ENCODE data around the gene EIPR1. TPM values are rescaled to one million over a fixed set of nuclear protein-coding genes. Genes with fewer than 3 reads are reported as not detected.

EIPR1 gene
- total and polyA plus RNA-seq, 2 donors, result 21.3 to 31.9 TPM

DNA sequence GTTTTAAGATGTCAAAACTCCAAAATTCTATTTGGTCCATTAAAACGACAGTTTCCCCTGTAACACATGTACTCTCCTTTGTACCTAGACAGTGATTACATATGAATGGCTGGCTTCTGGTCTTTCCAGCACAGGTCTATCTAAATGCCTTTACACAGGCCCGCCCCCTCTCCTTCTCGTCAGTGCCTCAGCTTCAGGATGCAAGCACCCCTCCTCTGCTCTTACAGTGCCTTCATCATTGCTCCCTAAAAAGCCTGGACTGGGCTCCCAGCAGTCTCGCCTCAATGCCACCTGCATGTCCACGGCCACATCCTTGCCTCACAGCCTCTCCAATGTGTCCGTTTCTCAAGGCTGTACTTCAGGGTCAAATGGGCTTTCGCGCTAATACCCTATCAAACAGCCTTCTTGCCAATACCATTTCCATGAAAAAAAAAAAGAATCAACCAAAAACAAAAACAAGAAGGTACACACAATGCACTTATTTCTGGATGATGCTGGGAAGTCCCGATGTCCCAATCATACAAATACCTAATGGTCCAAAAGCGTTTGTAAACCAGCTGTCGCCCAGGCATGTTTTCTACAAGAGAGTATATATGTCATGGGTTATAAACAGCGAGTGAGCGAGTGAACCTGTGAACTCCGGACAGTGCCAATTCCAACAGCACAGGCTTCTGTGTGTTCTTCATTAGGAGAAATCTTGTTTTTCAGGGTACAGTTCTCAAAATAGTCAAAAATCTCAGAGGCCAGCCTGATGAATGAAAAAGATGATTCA is 77.2 kb downstream of the EIPR1 start:
- H3K27me3 ChIP-seq (ENCODE audit: control insufficient read depth in 2 of 2, insufficient read depth in 1 of 2, low read length in 1 of 2), result no peaks in the 10 kb centered on the region
- H3K9me3 ChIP-seq (ENCODE audit: control insufficient read depth in 2 of 2, insufficient read depth in 1 of 2, low read length in 1 of 2), result no peaks in the 10 kb centered on the region
- no peak overlapping the region for H3K27ac ChIP-seq (ENCODE audit: low read depth in 1 of 2, low read length in 1 of 2)
- DNase-seq (ENCODE audit: low read depth in 6 of 9, low spot score in 9 of 9), result no peak
- 97% methylated on average over 14 of the region's 14 CpGs for WGBS
- H3K4me3 ChIP-seq (ENCODE audit: low read length in 2 of 2), result no peak overlapping the region
- H3K36me3 ChIP-seq (ENCODE audit: control insufficient read depth in 2 of 2, insufficient read depth in 2 of 2, low read length in 1 of 2), result peaks cover 6 to 8% of the 10 kb centered on the region in 2 donors
- H3K4me1 ChIP-seq (ENCODE audit: control insufficient read depth in 2 of 2, insufficient read depth in 2 of 2, low read length in 2 of 2), result peaks cover 0 to 5% of the 10 kb centered on the region in 2 donors

DNA sequence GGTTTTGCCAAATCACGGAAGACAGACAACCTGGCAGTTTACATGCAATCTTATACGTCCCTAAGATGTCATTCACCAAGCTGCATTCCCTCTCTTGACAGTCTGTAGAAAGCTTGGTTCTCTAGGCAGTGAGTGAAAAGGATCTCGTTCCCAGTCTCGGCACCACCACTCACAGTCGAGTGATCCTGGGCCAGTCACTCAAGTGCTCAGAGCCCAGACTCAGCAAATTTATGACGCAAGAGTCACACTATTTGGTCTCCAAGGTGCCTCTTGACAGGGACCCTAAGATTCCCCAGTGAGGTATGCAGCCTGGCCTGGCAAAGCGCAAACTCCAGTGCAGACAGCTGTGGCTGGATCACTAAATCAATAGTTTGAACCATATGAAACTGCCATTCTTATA is 77.9 kb downstream of the EIPR1 start:
- Histone ChIP-seq H3K4me3 (ENCODE audit: low read length in 2 of 2) (no peak overlapping the region), H3K4me1 (ENCODE audit: control insufficient read depth in 2 of 2, insufficient read depth in 2 of 2, low read length in 2 of 2) (peaks cover 0 to 5% of the 10 kb centered on the region in 2 donors), H3K9me3 (ENCODE audit: control insufficient read depth in 2 of 2, insufficient read depth in 1 of 2, low read length in 1 of 2) (no peaks in the 10 kb centered on the region), H3K36me3 (ENCODE audit: control insufficient read depth in 2 of 2, insufficient read depth in 2 of 2, low read length in 1 of 2) (peaks cover 6 to 8% of the 10 kb centered on the region in 2 donors), H3K27ac (ENCODE audit: low read depth in 1 of 2, low read length in 1 of 2) (no peak overlapping the region), H3K27me3 (ENCODE audit: control insufficient read depth in 2 of 2, insufficient read depth in 1 of 2, low read length in 1 of 2) (no peaks in the 10 kb centered on the region)
- WGBS, result 96% methylated on average over 7 of the region's 7 CpGs
- no peak for DNase-seq (ENCODE audit: low read depth in 6 of 9, low spot score in 9 of 9)

DNA sequence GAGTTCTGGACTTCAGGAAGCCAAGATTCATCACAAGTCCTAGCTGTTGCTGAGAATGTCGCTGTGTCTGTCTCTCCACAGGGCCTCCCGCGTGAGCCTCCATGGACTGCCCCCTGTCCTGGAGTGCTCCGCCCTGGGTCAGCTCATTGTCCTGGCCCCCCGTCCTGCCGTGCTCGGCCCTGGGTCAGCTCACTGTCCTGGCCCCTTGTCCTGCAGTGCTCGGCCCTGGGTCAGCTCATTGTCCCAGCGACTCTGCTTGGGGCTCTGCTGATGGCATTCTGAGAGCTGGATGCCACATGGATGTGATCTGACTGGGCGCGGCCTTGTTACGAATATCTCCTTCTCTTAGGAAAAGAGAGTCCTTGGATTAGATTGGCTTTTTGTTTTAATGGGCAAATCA is 78.5 kb downstream of the EIPR1 start:
- no peaks in the 10 kb centered on the region for H3K9me3 ChIP-seq (ENCODE audit: control insufficient read depth in 2 of 2, insufficient read depth in 1 of 2, low read length in 1 of 2)
- H3K27ac ChIP-seq (ENCODE audit: low read depth in 1 of 2, low read length in 1 of 2), result no peak overlapping the region
- H3K36me3 ChIP-seq (ENCODE audit: control insufficient read depth in 2 of 2, insufficient read depth in 2 of 2, low read length in 1 of 2), result peaks cover 6 to 8% of the 10 kb centered on the region in 2 donors
- WGBS, result 98% methylated on average over 12 of the region's 12 CpGs
- no peaks in the 10 kb centered on the region for H3K27me3 ChIP-seq (ENCODE audit: control insufficient read depth in 2 of 2, insufficient read depth in 1 of 2, low read length in 1 of 2)
- DNase-seq (ENCODE audit: low read depth in 6 of 9, low spot score in 9 of 9), result no peak
- H3K4me3 ChIP-seq (ENCODE audit: low read length in 2 of 2), result no peak overlapping the region
- H3K4me1 ChIP-seq (ENCODE audit: control insufficient read depth in 2 of 2, insufficient read depth in 2 of 2, low read length in 2 of 2), result peaks cover 0 to 5% of the 10 kb centered on the region in 2 donors

DNA sequence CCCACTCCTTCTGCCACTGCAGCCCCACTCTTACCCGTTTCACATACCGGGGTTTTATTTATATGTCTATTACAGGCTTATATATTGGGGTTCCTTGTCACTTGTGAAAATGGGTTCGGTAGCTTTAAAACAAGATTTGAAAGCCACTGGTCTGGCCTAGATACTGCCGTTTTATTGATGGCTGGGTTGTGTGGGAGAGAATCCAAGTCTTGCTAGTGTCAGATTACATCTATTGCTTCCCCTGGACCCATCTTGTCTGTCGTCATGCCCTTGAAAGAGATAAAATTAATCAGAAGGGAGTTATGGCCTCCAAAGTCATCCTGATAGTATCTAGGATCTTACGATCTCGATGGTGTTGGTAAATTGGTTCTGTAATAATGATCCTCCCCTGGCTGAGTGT is 79.4 kb downstream of the EIPR1 start:
- Histone ChIP-seq H3K27me3 (ENCODE audit: control insufficient read depth in 2 of 2, insufficient read depth in 1 of 2, low read length in 1 of 2) (no peaks in the 10 kb centered on the region), H3K4me3 (ENCODE audit: low read length in 2 of 2) (no peak overlapping the region), H3K36me3 (ENCODE audit: control insufficient read depth in 2 of 2, insufficient read depth in 2 of 2, low read length in 1 of 2) (peaks cover 6 to 8% of the 10 kb centered on the region in 2 donors), H3K27ac (ENCODE audit: low read depth in 1 of 2, low read length in 1 of 2) (no peak overlapping the region), H3K9me3 (ENCODE audit: control insufficient read depth in 2 of 2, insufficient read depth in 1 of 2, low read length in 1 of 2) (no peaks in the 10 kb centered on the region), H3K4me1 (ENCODE audit: control insufficient read depth in 2 of 2, insufficient read depth in 2 of 2, low read length in 2 of 2) (peaks cover 0 to 2% of the 10 kb centered on the region in 2 donors)
- WGBS, result 98% methylated on average over 7 of the region's 7 CpGs
- no peak for DNase-seq (ENCODE audit: low read depth in 6 of 9, low spot score in 9 of 9)

DNA sequence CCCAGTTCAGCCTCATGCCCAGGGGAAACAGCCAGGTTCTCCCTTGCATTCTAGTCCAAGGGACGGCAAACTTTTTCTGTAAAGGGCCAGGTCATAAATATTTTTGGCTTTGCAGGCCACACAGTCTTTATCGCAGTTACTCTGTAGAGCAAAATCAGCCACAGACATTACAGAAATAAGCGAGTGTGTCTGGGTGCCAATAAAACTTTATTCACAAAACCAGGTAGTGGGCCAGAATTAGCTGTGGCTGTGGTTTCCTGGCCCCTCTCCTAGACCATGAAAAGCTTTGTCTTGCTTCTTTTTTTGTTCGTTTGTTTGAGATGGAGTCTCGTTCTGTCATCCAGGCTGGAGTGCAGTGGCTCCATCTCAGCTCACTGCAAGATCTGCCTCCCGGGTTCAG is 80.1 kb downstream of the EIPR1 start:
- WGBS, result 96% methylated on average over 6 of the region's 6 CpGs
- no peak for DNase-seq (ENCODE audit: low read depth in 6 of 9, low spot score in 9 of 9)
- no peaks in the 10 kb centered on the region for H3K27me3 ChIP-seq (ENCODE audit: control insufficient read depth in 2 of 2, insufficient read depth in 1 of 2, low read length in 1 of 2)
- no peaks in the 10 kb centered on the region for H3K4me1 ChIP-seq (ENCODE audit: control insufficient read depth in 2 of 2, insufficient read depth in 2 of 2, low read length in 2 of 2)
- H3K4me3 ChIP-seq (ENCODE audit: low read length in 2 of 2), result no peak overlapping the region
- H3K36me3 ChIP-seq (ENCODE audit: control insufficient read depth in 2 of 2, insufficient read depth in 2 of 2, low read length in 1 of 2), result peaks cover 4 to 8% of the 10 kb centered on the region in 2 donors
- H3K9me3 ChIP-seq (ENCODE audit: control insufficient read depth in 2 of 2, insufficient read depth in 1 of 2, low read length in 1 of 2), result no peaks in the 10 kb centered on the region
- no peak overlapping the region for H3K27ac ChIP-seq (ENCODE audit: low read depth in 1 of 2, low read length in 1 of 2)

DNA sequence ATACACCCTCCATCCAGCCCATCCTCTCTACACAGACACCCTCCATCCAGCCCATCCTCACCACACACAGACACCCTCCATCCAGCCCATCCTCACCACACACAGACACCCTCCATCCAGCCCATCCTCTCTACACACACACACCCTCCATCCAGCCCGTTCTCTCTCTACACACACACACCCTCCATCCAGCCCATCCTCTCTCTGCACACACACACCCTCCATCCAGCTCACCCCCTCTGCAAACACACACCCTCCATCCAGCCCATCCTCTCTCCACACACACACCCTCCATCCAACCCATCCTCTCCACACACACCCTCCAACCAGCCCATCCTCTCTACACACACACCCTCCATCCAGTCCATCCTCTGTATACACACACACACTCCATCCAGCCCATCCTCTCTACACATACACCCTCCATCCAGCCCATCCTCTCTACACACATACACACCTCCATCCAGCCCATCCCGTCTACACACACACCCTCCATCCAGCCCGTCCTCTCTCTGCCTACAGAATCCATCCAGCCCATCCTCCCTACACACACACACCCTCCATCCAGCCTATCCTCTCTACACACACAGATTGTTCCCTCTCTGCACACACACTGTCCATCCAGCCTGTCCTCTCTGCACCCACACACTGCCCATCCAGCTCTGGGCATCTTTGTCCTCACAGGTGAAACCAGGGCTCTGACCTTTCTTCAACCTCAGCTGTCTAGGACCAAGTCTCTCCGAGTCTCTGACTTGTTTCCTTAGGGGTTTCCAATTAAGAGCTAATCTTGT is 81.2 kb downstream of the EIPR1 start:
- Histone ChIP-seq H3K27me3 (ENCODE audit: control insufficient read depth in 2 of 2, insufficient read depth in 1 of 2, low read length in 1 of 2) (no peaks in the 10 kb centered on the region), H3K4me1 (ENCODE audit: control insufficient read depth in 2 of 2, insufficient read depth in 2 of 2, low read length in 2 of 2) (no peaks in the 10 kb centered on the region), H3K27ac (ENCODE audit: low read depth in 1 of 2, low read length in 1 of 2) (no peak overlapping the region), H3K4me3 (ENCODE audit: low read length in 2 of 2) (no peak overlapping the region), H3K36me3 (ENCODE audit: control insufficient read depth in 2 of 2, insufficient read depth in 2 of 2, low read length in 1 of 2) (peaks cover 0 to 8% of the 10 kb centered on the region in 2 donors), H3K9me3 (ENCODE audit: control insufficient read depth in 2 of 2, insufficient read depth in 1 of 2, low read length in 1 of 2) (no peaks in the 10 kb centered on the region)
- no peak for DNase-seq (ENCODE audit: low read depth in 6 of 9, low spot score in 9 of 9)
- 97% methylated on average over 4 of the region's 4 CpGs for WGBS

DNA sequence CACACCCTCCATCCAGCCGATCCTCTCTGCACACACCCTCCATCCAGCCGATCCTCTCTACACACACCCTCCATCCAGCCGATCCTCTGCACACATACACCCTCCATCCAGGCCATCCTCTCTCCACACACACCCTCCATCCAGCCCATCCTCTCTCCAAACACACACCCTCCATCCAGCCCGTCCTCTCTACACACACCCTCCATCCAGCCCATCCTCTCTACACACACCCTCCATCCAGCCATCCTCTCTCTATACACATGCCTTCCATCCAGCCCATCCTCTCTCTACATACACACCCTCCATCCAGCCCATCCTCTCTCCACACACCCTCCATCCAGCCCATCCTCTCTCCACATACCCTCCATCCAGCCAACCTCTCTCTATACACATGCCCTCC is 83.1 kb downstream of the EIPR1 start:
- no peaks in the 10 kb centered on the region for H3K27me3 ChIP-seq (ENCODE audit: control insufficient read depth in 2 of 2, insufficient read depth in 1 of 2, low read length in 1 of 2)
- DNase-seq (ENCODE audit: low read depth in 6 of 9, low spot score in 9 of 9), result no peak
- 94% methylated on average over 4 of the region's 4 CpGs for WGBS
- peaks cover 0 to 8% of the 10 kb centered on the region in 2 donors for H3K9me3 ChIP-seq (ENCODE audit: control insufficient read depth in 2 of 2, insufficient read depth in 1 of 2, low read length in 1 of 2)
- H3K36me3 ChIP-seq (ENCODE audit: control insufficient read depth in 2 of 2, insufficient read depth in 2 of 2, low read length in 1 of 2), result no peaks in the 10 kb centered on the region
- no peak overlapping the region for H3K27ac ChIP-seq (ENCODE audit: low read depth in 1 of 2, low read length in 1 of 2)
- no peak overlapping the region for H3K4me3 ChIP-seq (ENCODE audit: low read length in 2 of 2)
- no peaks in the 10 kb centered on the region for H3K4me1 ChIP-seq (ENCODE audit: control insufficient read depth in 2 of 2, insufficient read depth in 2 of 2, low read length in 2 of 2)

DNA sequence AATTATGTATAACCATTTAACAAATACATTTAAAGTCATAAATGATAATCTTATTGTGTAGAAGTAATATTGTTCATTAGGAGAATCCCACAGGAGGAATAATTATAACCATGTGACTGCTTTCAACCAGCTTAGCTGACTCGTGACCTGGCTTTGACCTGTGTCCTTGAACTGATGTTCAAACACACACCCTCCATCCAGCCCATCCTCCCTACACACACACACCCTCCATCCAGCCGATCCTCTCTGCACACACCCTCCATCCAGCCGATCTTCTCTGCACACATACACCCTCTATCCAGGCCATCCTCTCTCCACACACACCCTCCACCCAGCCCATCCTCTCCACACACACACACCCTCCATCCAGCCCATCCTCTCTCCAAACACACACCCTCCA is 83.5 kb downstream of the EIPR1 start:
- H3K27ac ChIP-seq (ENCODE audit: low read depth in 1 of 2, low read length in 1 of 2), result no peak overlapping the region
- DNase-seq (ENCODE audit: low read depth in 6 of 9, low spot score in 9 of 9), result no peak
- H3K36me3 ChIP-seq (ENCODE audit: control insufficient read depth in 2 of 2, insufficient read depth in 2 of 2, low read length in 1 of 2), result no peaks in the 10 kb centered on the region
- H3K9me3 ChIP-seq (ENCODE audit: control insufficient read depth in 2 of 2, insufficient read depth in 1 of 2, low read length in 1 of 2), result peaks cover 0 to 12% of the 10 kb centered on the region in 2 donors
- H3K4me1 ChIP-seq (ENCODE audit: control insufficient read depth in 2 of 2, insufficient read depth in 2 of 2, low read length in 2 of 2), result no peaks in the 10 kb centered on the region
- H3K27me3 ChIP-seq (ENCODE audit: control insufficient read depth in 2 of 2, insufficient read depth in 1 of 2, low read length in 1 of 2), result no peaks in the 10 kb centered on the region
- H3K4me3 ChIP-seq (ENCODE audit: low read length in 2 of 2), result no peak overlapping the region
- WGBS, result 93% methylated on average over 3 of the region's 3 CpGs

DNA sequence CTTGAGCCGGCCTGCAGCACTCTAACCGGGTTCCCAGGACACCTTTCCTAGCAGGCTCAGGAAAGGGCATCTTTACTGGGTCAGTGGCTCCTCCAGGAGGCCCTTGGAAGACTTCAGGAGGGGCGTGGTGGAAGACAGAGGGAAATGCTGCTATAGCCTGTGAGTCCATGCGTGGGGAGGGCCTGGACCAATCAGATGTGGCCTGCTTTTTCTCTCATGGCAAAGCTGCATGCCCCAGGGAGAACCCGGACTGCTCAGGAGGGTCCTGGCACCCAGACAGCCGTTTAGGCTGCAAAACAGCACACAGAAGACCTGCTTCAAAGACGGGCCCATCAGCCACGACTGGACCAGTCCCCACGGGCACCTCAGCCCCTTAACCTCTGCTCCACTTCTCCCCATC is 84.4 kb downstream of the EIPR1 start:
- H3K4me1 ChIP-seq (ENCODE audit: control insufficient read depth in 2 of 2, insufficient read depth in 2 of 2, low read length in 2 of 2), result no peaks in the 10 kb centered on the region
- no peak overlapping the region for H3K4me3 ChIP-seq (ENCODE audit: low read length in 2 of 2)
- no peak overlapping the region for H3K27ac ChIP-seq (ENCODE audit: low read depth in 1 of 2, low read length in 1 of 2)
- WGBS, result 96% methylated on average over 9 of the region's 9 CpGs
- no peaks in the 10 kb centered on the region for H3K36me3 ChIP-seq (ENCODE audit: control insufficient read depth in 2 of 2, insufficient read depth in 2 of 2, low read length in 1 of 2)
- no peak for DNase-seq (ENCODE audit: low read depth in 6 of 9, low spot score in 9 of 9)
- H3K9me3 ChIP-seq (ENCODE audit: control insufficient read depth in 2 of 2, insufficient read depth in 1 of 2, low read length in 1 of 2), result peaks cover 0 to 17% of the 10 kb centered on the region in 2 donors
- H3K27me3 ChIP-seq (ENCODE audit: control insufficient read depth in 2 of 2, insufficient read depth in 1 of 2, low read length in 1 of 2), result no peaks in the 10 kb centered on the region

Measured in thymus (tissue), 11 donors.